HEK293 (cell line): ENCODE results near the gene PTX4.

Experiments
- CTCF ChIA-PET: fragments of 350-600 bp; formaldehyde crosslinking; extraction: SDS; loops from one replicate; lab custom pipeline; 2021; ENCODE audit warnings: antibody characterized with exemption; lab: Yijun Ruan, JAX
- POLR2A ChIA-PET: fragments of 300-600 bp; formaldehyde crosslinking; extraction: SDS; loops from one replicate; lab custom pipeline; 2020; ENCODE audit warnings: antibody characterized with exemption, inconsistent platforms; lab: Yijun Ruan, JAX
- H3K27ac ChIP-seq: fragments of 200-500 bp; sonication (Bioruptor generic); 2 replicates; pipeline ENCODE4 v1.5.1; 2014; ENCODE audit warnings: low read depth, low read length, control low read depth, inconsistent platforms; ENCODE audit errors: extremely low read depth
- H3K36me3 ChIP-seq, 2 experiments: fragments of 200-500 bp in 1 of 2; sonication (Bioruptor generic) in 1 of 2; 1 replicate in 1 of 2; 2 replicates in 1 of 2; pipeline ENCODE4 v1.5.1; 2014 to 2017; ENCODE audit warnings: inconsistent platforms in 2 of 2, low read length in 2 of 2; ENCODE audit not compliant: control insufficient read depth in 2 of 2, insufficient read depth in 1 of 2
- H3K4me1 ChIP-seq: fragments of 200-500 bp; sonication (Bioruptor generic); 2 replicates; pipeline ENCODE4 v1.5.1; 2014; ENCODE audit warnings: mild to moderate bottlenecking, low read length, inconsistent platforms; ENCODE audit not compliant: control insufficient read depth, insufficient read depth
- H3K4me3 ChIP-seq: 2 replicates; pipeline ENCODE4 v1.5.1; 2011; ENCODE audit warnings: low read depth, mild to moderate bottlenecking, control low read depth, low read length, moderate library complexity
- H3K9me3 ChIP-seq: fragments of 200-500 bp; sonication (Bioruptor generic); 2 replicates; pipeline ENCODE4 v1.5.1; 2014; ENCODE audit warnings: low read depth, low read length, inconsistent platforms; ENCODE audit not compliant: control insufficient read depth, insufficient read depth
- SCRT2 ChIP-seq: fragments of 450-650 bp; formaldehyde crosslinking; IDR thresholded peaks from 2 replicates; pipeline ENCODE4 v1.5.1; 2016; ENCODE audit warnings: missing biosample characterization, missing genetic modification characterization
- ZNF350 ChIP-seq: fragments of 450-650 bp; formaldehyde crosslinking; IDR thresholded peaks from 2 replicates; pipeline ENCODE4 v1.5.0; 2017; ENCODE audit warnings: missing biosample characterization, mild to moderate bottlenecking, missing genetic modification characterization
- ZNF416 ChIP-seq: fragments of 450-650 bp; formaldehyde crosslinking; IDR thresholded peaks from 2 replicates; pipeline ENCODE4 v1.5.1; 2016; ENCODE audit warnings: missing biosample characterization, missing genetic modification characterization
- ZNF510 ChIP-seq: fragments of 450-650 bp; formaldehyde crosslinking; IDR thresholded peaks from 2 replicates; pipeline ENCODE4 v1.5.1; 2018; ENCODE audit warnings: mild to moderate bottlenecking, missing genetic modification characterization, missing biosample characterization; ENCODE audit not compliant: insufficient replicate concordance
- ZNF514 ChIP-seq: fragments of 450-650 bp; formaldehyde crosslinking; IDR thresholded peaks from 2 replicates; pipeline ENCODE4 v1.5.1; 2016; ENCODE audit warnings: missing biosample characterization, missing genetic modification characterization
- ZNF549 ChIP-seq: fragments of 450-650 bp; IDR thresholded peaks from 2 replicates; pipeline ENCODE4 v1.5.1; 2018; ENCODE audit warnings: missing biosample characterization, missing genetic modification characterization, mild to moderate bottlenecking, inconsistent platforms, moderate library complexity
- ZNF747 ChIP-seq: fragments of 450-650 bp; formaldehyde crosslinking; IDR thresholded peaks from 2 replicates; pipeline ENCODE4 v1.5.1; 2016; ENCODE audit warnings: missing biosample characterization, missing genetic modification characterization
- TF ChIP-seq, protein P1 (sequence below): fragments of 450-650 bp; formaldehyde crosslinking; IDR thresholded peaks from 2 replicates; pipeline ENCODE4 v1.5.1; 2016; ENCODE audit warnings: missing biosample characterization, missing genetic modification characterization
- TF ChIP-seq, protein P2 (sequence below): sonication (generic); formaldehyde crosslinking; IDR thresholded peaks from 2 replicates; pipeline ENCODE4 v1.8.1; 2022; ENCODE audit warnings: mild to moderate bottlenecking, moderate library complexity, missing genetic modification reagents
- TF ChIP-seq, protein P3 (sequence below): fragments of 450-650 bp; formaldehyde crosslinking; IDR thresholded peaks from 2 replicates; pipeline ENCODE4 v1.5.1; 2016; ENCODE audit warnings: missing biosample characterization, missing genetic modification characterization, low read depth
- TF ChIP-seq, protein P4 (sequence below): fragments of 450-650 bp; formaldehyde crosslinking; IDR thresholded peaks from 2 replicates; pipeline ENCODE4 v1.5.1; 2016; ENCODE audit warnings: missing biosample characterization, missing genetic modification characterization
- TF ChIP-seq, protein P5 (sequence below): fragments of 450-650 bp; formaldehyde crosslinking; IDR thresholded peaks from 2 replicates; pipeline ENCODE4 v1.5.1; 2016; ENCODE audit warnings: missing biosample characterization, missing genetic modification characterization

The PTX4 gene

DNA sequence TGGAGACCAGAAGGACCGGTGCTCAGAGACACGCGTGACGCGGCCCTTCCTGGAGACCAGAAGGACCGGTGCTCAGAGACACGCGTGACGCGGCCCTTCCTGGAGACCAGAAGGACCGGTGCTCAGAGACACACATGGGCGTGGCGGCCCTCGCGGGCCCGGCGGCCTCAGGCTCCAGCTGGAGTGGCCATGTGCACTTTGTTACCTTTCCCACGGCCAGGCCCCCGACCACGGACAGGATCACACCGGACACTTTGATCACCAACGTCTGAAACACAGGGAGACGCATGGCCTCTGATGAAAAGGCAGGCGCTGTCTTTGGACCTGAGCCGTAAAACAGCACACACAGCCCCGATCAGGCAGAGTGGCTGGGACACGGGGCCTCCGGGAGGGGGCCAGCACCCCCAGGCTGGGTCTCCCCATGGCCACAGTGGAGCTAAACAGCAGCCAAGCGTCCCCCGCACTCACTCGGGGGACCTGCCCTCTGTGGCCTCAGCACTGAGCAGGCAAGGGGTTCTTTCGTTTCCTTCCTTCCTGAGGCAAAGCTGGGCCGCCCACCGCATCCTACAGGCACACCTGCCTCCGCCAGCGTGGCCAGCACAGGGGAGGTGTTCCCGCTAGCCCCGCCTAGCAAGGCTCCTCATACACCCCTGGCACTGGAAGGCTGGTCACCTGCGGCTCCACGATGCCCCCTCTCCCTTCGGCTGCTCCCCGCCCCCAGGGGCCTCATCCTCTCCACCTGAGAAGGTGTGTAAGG lies 31.1 kb downstream of the PTX4 start (continued):
- TF ChIP-seq, protein P1, sequence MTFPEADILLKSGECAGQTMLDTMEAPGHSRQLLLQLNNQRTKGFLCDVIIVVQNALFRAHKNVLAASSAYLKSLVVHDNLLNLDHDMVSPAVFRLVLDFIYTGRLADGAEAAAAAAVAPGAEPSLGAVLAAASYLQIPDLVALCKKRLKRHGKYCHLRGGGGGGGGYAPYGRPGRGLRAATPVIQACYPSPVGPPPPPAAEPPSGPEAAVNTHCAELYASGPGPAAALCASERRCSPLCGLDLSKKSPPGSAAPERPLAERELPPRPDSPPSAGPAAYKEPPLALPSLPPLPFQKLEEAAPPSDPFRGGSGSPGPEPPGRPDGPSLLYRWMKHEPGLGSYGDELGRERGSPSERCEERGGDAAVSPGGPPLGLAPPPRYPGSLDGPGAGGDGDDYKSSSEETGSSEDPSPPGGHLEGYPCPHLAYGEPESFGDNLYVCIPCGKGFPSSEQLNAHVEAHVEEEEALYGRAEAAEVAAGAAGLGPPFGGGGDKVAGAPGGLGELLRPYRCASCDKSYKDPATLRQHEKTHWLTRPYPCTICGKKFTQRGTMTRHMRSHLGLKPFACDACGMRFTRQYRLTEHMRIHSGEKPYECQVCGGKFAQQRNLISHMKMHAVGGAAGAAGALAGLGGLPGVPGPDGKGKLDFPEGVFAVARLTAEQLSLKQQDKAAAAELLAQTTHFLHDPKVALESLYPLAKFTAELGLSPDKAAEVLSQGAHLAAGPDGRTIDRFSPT: no peak
- TF ChIP-seq ZNF350 (no peak), ZNF416 (tag by site-specific recombination) (no peak), ZNF510 (no peak), ZNF514 (tag by site-specific recombination) (no peak), ZNF747 (tag by site-specific recombination) (no peak)
- TF ChIP-seq, protein P2, sequence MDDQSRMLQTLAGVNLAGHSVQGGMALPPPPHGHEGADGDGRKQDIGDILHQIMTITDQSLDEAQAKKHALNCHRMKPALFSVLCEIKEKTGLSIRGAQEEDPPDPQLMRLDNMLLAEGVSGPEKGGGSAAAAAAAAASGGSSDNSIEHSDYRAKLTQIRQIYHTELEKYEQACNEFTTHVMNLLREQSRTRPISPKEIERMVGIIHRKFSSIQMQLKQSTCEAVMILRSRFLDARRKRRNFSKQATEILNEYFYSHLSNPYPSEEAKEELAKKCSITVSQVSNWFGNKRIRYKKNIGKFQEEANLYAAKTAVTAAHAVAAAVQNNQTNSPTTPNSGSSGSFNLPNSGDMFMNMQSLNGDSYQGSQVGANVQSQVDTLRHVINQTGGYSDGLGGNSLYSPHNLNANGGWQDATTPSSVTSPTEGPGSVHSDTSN: no peak
- TF ChIP-seq, protein P3, sequence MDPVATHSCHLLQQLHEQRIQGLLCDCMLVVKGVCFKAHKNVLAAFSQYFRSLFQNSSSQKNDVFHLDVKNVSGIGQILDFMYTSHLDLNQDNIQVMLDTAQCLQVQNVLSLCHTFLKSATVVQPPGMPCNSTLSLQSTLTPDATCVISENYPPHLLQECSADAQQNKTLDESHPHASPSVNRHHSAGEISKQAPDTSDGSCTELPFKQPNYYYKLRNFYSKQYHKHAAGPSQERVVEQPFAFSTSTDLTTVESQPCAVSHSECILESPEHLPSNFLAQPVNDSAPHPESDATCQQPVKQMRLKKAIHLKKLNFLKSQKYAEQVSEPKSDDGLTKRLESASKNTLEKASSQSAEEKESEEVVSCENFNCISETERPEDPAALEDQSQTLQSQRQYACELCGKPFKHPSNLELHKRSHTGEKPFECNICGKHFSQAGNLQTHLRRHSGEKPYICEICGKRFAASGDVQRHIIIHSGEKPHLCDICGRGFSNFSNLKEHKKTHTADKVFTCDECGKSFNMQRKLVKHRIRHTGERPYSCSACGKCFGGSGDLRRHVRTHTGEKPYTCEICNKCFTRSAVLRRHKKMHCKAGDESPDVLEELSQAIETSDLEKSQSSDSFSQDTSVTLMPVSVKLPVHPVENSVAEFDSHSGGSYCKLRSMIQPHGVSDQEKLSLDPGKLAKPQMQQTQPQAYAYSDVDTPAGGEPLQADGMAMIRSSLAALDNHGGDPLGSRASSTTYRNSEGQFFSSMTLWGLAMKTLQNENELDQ (tag by site-specific recombination): no peak
- TF ChIP-seq, protein P4, sequence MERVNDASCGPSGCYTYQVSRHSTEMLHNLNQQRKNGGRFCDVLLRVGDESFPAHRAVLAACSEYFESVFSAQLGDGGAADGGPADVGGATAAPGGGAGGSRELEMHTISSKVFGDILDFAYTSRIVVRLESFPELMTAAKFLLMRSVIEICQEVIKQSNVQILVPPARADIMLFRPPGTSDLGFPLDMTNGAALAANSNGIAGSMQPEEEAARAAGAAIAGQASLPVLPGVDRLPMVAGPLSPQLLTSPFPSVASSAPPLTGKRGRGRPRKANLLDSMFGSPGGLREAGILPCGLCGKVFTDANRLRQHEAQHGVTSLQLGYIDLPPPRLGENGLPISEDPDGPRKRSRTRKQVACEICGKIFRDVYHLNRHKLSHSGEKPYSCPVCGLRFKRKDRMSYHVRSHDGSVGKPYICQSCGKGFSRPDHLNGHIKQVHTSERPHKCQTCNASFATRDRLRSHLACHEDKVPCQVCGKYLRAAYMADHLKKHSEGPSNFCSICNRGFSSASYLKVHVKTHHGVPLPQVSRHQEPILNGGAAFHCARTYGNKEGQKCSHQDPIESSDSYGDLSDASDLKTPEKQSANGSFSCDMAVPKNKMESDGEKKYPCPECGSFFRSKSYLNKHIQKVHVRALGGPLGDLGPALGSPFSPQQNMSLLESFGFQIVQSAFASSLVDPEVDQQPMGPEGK (tag by site-specific recombination): no peak
- TF ChIP-seq, all 188 proteins: peak for 0

DNA sequence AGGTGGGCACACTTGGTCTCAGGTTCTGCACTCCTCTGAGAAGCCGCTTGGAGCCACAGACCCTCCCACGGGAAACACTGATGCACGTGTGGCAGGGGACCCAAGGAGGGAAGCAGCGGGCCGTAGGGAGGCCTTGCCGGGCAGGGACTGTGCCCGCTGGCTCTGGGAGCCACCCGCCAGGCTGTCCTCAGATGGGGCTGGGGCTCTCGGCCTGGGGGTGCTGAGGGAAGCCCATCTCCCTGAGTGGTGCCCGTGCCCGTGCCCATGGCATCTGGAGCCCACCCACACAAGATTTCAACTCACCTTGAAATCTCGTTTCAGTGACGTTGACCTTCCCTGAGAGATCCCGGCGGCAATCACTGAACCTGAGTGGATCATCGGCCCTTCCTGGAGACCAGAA lies 31.8 kb downstream of the PTX4 start:
- Histone ChIP-seq H3K27ac (no peak overlapping the region), H3K36me3 (peaks cover 0 to 81% of the 10 kb centered on the region in 2 experiments; a peak in 1 of 3 replicates)
- TF ChIP-seq, protein P5, sequence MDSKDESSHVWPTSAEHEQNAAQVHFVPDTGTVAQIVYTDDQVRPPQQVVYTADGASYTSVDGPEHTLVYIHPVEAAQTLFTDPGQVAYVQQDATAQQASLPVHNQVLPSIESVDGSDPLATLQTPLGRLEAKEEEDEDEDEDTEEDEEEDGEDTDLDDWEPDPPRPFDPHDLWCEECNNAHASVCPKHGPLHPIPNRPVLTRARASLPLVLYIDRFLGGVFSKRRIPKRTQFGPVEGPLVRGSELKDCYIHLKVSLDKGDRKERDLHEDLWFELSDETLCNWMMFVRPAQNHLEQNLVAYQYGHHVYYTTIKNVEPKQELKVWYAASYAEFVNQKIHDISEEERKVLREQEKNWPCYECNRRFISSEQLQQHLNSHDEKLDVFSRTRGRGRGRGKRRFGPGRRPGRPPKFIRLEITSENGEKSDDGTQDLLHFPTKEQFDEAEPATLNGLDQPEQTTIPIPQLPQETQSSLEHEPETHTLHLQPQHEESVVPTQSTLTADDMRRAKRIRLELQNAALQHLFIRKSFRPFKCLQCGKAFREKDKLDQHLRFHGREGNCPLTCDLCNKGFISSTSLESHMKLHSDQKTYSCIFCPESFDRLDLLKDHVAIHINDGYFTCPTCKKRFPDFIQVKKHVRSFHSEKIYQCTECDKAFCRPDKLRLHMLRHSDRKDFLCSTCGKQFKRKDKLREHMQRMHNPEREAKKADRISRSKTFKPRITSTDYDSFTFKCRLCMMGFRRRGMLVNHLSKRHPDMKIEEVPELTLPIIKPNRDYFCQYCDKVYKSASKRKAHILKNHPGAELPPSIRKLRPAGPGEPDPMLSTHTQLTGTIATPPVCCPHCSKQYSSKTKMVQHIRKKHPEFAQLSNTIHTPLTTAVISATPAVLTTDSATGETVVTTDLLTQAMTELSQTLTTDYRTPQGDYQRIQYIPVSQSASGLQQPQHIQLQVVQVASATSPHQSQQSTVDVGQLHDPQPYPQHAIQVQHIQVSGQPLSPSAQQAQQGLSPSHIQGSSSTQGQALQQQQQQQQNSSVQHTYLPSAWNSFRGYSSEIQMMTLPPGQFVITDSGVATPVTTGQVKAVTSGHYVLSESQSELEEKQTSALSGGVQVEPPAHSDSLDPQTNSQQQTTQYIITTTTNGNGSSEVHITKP (tag by site-specific recombination): no peak
- TF ChIP-seq ZNF549 (tag by site-specific recombination) (no peak), SCRT2 (tag by site-specific recombination) (0 out of 2 replicates have a peak, but pooled peaks have one; percentile 21)
- TF ChIP-seq, all 188 proteins: peak for 1
- CTCF ChIA-PET: no interaction called here
- POLR2A ChIA-PET: no interaction called here
- Histone ChIP-seq H3K9me3 (no peaks in the 10 kb centered on the region), H3K4me1 (no peaks in the 10 kb centered on the region), H3K4me3 (no peak overlapping the region)
